GM18499 (cell line): ENCODE data around the gene ISG15.
"Not testable (repeated sequence)": the region's sequence is repeated elsewhere in the genome, so short reads cannot be mapped to it uniquely, and the experiment has no call there.

Experiments used
- ATAC-seq: cut with Tn5 transposase; IDR thresholded peaks from one replicate; pipeline ENCODE4 v1.9.1; 2021; ENCODE audit warnings: moderate number of reproducible peaks; ENCODE audit not compliant: insufficient read depth, unreplicated experiment

Gene ISG15

GRCh38 chr1:974687-975328 lies 38.5 kb upstream of the ISG15 start:
- no peak for ATAC-seq

GRCh38 chr1:975365-975764 lies 37.9 kb upstream of the ISG15 start:
- no peak for ATAC-seq

- no peak for ATAC-seq
Measured at GRCh38 chr1:975896-976683, 37.2 kb upstream of the ISG15 start.

- ATAC-seq: not testable (repeated sequence)
Measured at GRCh38 chr1:976791-977190, 36.5 kb upstream of the ISG15 start.

GRCh38 chr1:978069-978834 lies 35.0 kb upstream of the ISG15 start:
- ATAC-seq: no peak

GRCh38 chr1:978835-979743 lies 34.2 kb upstream of the ISG15 start:
- ATAC-seq: no peak

- no peak for ATAC-seq
Measured at GRCh38 chr1:979744-980072, 33.6 kb upstream of the ISG15 start.

GRCh38 chr1:980137-980571 lies 33.1 kb upstream of the ISG15 start:
- ATAC-seq: no peak

GRCh38 chr1:980602-981395 lies 32.5 kb upstream of the ISG15 start:
- no peak for ATAC-seq

- no peak for ATAC-seq
Measured at GRCh38 chr1:981491-981954, 31.8 kb upstream of the ISG15 start.

- ATAC-seq: no peak
Measured at GRCh38 chr1:981955-982558, 31.2 kb upstream of the ISG15 start, which contains the start of gene PERM1. PERM1 (minus strand) TSS chr1:982093; CDS start chr1:981029, 1,064 bp downstream.

- no peak for ATAC-seq
Measured at GRCh38 chr1:982765-983436, 30.4 kb upstream of the ISG15 start.

- no peak for ATAC-seq
Measured at GRCh38 chr1:983798-984475, 29.4 kb upstream of the ISG15 start.

- ATAC-seq: no peak
Measured at GRCh38 chr1:984476-984814, 28.9 kb upstream of the ISG15 start.

GRCh38 chr1:985126-985525 lies 28.2 kb upstream of the ISG15 start:
- ATAC-seq: no peak

GRCh38 chr1:988061-988460 lies 25.2 kb upstream of the ISG15 start:
- not testable (repeated sequence) for ATAC-seq

GRCh38 chr1:991275-991674 lies 22.0 kb upstream of the ISG15 start:
- not testable (repeated sequence) for ATAC-seq

- ATAC-seq: no peak
Measured at GRCh38 chr1:991895-992294, 21.4 kb upstream of the ISG15 start.
